HFFc6 (cell line): ENCODE results near the gene NXPH3. TPM values are rescaled to one million over a fixed set of nuclear protein-coding genes. Genes with fewer than 3 reads are reported as not detected.

ENCODE experiments used
- DNase-seq: peaks from one replicate; pipeline ENCODE4 v3.0.0-alpha.2; 2018
- H3K27ac Mint-ChIP-seq: 2 replicates; pipeline ENCODE4 v1.8.0; 2020; ENCODE audit warnings: mild to moderate bottlenecking, mixed read lengths
- H3K27me3 Mint-ChIP-seq: 2 replicates; pipeline ENCODE4 v1.8.0; 2021; ENCODE audit warnings: mild to moderate bottlenecking, moderate library complexity, mixed read lengths; ENCODE audit not compliant: insufficient read depth
- H3K36me3 Mint-ChIP-seq: 2 replicates; pipeline ENCODE4 v1.8.0; 2021; ENCODE audit warnings: low read depth, mixed read lengths
- H3K4me1 Mint-ChIP-seq: 2 replicates; pipeline ENCODE4 v1.8.0; 2020; ENCODE audit warnings: low read depth, mixed read lengths
- H3K4me3 Mint-ChIP-seq: 2 replicates; pipeline ENCODE4 v1.8.0; 2020; ENCODE audit warnings: mild to moderate bottlenecking, moderate library complexity, mixed read lengths
- H3K9me3 Mint-ChIP-seq: 2 replicates; pipeline ENCODE4 v1.8.0; 2020; ENCODE audit warnings: mild to moderate bottlenecking, mixed read lengths
- total RNA-seq, 6 experiments: library from RNA; stranded (reverse); fragmentation: NEBNext Ultra II Directional; extraction: Animal tissue kit (Norgen Biotek cat#: 25700); gene quantifications; 2 replicates in 1 of 6; 3 replicates in 5 of 6; pipeline ENCODE4 v1.2.3, GENCODE V29; 2021
- TF ChIP-seq, protein P1 (sequence below): fragments of 200-600 bp; sonication (generic); IDR thresholded peaks from 2 replicates; pipeline ENCODE4 v1.5.0; 2021; ENCODE audit warnings: antibody characterized with exemption, mild to moderate bottlenecking

Gene NXPH3
- total RNA-seq, 6 experiments from 2014 or later = 0.59 to 2.3 (median 1.5) TPM

DNA sequence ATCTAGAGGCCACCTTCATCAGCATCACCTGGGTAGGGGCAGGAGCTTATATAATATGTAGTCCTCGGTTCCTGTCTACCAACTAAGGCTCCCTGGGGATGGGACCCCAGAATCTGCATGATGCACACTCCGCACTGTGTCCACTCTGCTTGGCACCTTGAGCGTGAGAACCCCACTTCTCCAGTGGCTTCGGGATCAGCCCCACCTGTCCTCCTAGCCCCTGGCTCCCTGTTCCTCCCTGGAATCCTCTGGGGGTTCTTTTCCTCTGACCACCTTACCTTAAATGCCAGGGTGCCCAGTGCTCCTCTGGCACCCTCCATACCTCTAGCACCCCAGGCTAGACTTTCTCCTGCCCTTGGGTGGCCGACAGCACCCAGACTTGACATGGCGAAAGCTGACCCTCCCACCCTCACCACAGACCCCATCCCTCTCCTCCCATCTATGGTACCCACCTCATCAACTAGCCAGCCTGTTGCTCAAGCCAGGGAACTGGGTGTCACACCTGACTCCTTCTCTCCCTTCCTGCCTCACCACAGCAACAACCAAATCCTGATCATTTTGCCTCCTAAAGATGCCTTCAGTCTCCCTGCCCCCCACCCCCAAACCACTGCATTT, 2.8 kb upstream of the NXPH3 start:
- H3K4me1 Mint-ChIP-seq = peaks cover 28% of the 10 kb centered on the region
- no peaks in the 10 kb centered on the region for H3K9me3 Mint-ChIP-seq
- no peak for DNase-seq
- H3K4me3 Mint-ChIP-seq = no peak overlapping the region
- TF ChIP-seq, protein P1, sequence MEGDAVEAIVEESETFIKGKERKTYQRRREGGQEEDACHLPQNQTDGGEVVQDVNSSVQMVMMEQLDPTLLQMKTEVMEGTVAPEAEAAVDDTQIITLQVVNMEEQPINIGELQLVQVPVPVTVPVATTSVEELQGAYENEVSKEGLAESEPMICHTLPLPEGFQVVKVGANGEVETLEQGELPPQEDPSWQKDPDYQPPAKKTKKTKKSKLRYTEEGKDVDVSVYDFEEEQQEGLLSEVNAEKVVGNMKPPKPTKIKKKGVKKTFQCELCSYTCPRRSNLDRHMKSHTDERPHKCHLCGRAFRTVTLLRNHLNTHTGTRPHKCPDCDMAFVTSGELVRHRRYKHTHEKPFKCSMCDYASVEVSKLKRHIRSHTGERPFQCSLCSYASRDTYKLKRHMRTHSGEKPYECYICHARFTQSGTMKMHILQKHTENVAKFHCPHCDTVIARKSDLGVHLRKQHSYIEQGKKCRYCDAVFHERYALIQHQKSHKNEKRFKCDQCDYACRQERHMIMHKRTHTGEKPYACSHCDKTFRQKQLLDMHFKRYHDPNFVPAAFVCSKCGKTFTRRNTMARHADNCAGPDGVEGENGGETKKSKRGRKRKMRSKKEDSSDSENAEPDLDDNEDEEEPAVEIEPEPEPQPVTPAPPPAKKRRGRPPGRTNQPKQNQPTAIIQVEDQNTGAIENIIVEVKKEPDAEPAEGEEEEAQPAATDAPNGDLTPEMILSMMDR = no peak
- no peak overlapping the region for H3K27ac Mint-ChIP-seq
- H3K27me3 Mint-ChIP-seq = peaks cover 15% of the 10 kb centered on the region
- H3K36me3 Mint-ChIP-seq = no peaks in the 10 kb centered on the region

DNA sequence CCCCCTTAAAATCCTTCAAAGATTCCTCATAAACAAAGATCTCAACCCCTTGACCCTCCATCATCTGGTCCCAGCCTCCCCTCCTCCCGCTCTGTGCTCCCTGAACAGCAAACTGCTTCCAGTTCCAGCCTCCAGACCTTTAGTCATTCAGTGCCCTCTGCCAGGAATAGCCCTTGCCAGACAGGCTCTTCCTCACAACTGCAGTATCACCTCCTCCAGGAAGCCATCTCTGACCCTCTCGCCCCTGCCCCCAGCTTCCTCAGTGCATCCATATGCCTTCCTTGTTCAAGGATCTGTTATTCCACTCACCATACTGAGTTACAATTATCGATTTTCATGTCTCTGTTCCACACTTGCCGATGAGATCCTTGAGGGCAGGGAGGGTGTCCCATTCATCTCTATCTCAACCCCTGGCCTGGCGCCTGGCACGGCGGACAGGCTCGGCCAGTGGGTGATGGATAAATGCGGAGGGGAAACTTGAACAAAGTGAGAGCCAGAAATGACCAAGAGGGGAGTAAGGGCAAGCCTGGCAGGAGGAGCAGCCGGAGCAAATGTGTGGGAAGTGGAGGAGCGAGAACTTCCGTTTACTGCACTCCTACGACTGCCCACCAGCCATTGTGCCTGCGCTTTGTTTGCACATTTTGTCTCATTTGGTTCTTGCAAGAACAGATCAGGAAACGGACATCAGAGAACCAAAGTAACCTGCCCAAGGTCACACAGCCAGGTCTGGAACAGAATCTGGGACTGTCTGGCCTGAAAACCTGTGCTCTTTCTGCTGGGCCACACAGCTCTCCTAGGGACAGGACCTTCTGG, 2.0 kb upstream of the NXPH3 start:
- no peak for DNase-seq
- peaks cover 22% of the 10 kb centered on the region for H3K4me1 Mint-ChIP-seq

DNA sequence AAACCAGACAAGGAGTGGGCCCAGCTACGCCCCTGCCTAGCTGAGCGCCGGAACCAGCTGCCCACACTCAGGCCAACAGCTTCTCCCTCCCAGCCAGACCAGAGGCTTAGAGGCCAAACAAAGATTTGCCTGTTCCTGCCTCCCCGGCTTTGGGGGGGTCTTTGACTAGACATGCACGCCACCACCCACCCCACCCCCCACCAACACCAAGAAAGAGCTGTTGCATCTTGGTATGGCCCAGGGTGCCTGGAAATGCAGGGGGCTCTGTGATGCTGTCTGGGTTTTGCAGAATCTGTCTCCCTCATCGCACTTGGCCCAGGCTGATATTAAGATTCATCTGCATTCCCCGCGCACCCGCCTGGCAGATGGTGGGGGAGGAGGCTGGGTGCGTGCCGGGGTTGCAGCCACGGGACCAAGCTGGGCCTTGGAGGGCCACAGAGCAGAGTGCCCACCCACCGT, 1.3 kb upstream of the NXPH3 start:
- no peak for DNase-seq
- TF ChIP-seq, protein P1 = no peak
- H3K4me1 Mint-ChIP-seq = peaks cover 22% of the 10 kb centered on the region
- peaks cover 15% of the 10 kb centered on the region for H3K27me3 Mint-ChIP-seq
- H3K4me3 Mint-ChIP-seq = no peak overlapping the region
- no peaks in the 10 kb centered on the region for H3K9me3 Mint-ChIP-seq
- H3K27ac Mint-ChIP-seq = no peak overlapping the region
- no peaks in the 10 kb centered on the region for H3K36me3 Mint-ChIP-seq

More for the DNA sequence above, 2.0 kb upstream of the NXPH3 start:
- no peak overlapping the region for H3K4me3 Mint-ChIP-seq
- no peak overlapping the region for H3K27ac Mint-ChIP-seq
- H3K9me3 Mint-ChIP-seq = no peaks in the 10 kb centered on the region
- TF ChIP-seq, protein P1 = no peak
- peaks cover 15% of the 10 kb centered on the region for H3K27me3 Mint-ChIP-seq
- no peaks in the 10 kb centered on the region for H3K36me3 Mint-ChIP-seq

DNA sequence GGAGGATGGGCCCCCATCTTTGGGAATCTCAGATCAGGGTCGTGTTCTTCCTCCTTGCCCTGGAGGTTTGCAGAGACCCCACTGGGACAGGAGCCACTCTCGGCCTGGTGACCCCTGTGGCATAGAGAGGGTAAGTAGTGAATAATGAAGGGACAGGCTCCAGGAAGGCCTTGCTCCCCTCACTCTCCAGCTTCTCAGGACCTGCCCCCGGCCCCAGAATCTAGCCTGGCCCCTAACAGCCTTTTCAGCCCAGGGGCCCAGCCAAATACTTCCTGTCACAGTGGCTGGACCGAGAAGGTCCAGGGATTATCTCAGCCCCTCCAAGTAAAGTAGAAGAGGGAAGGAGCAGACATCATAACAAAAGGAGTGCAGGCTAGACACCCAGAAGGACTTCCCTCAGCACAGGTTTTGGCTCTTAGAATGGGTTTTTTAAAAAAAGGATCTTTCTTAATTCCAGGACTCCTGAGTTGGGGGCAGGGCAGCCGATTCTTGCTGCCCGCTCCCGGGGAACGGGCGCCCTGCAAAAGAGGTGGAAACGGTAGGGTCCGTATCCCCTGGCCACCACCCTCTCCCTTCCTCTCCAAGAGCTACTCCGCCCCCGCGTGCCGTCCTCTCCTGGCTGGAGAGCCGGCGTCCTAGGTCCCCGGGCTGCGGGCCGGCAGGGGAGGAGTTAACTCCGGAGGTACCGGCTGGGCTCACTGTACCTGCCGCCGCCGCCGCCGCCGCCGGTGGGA, 559 bp upstream of the NXPH3 start:
- H3K9me3 Mint-ChIP-seq = no peaks in the 10 kb centered on the region
- peaks cover 17% of the 10 kb centered on the region for H3K27me3 Mint-ChIP-seq
- DNase-seq = no peak
- no peak overlapping the region for H3K27ac Mint-ChIP-seq
- TF ChIP-seq, protein P1 = no peak
- H3K36me3 Mint-ChIP-seq = no peaks in the 10 kb centered on the region
- peaks cover 22% of the 10 kb centered on the region for H3K4me1 Mint-ChIP-seq
- peak overlapping the region; percentile 21 for H3K4me3 Mint-ChIP-seq

DNA sequence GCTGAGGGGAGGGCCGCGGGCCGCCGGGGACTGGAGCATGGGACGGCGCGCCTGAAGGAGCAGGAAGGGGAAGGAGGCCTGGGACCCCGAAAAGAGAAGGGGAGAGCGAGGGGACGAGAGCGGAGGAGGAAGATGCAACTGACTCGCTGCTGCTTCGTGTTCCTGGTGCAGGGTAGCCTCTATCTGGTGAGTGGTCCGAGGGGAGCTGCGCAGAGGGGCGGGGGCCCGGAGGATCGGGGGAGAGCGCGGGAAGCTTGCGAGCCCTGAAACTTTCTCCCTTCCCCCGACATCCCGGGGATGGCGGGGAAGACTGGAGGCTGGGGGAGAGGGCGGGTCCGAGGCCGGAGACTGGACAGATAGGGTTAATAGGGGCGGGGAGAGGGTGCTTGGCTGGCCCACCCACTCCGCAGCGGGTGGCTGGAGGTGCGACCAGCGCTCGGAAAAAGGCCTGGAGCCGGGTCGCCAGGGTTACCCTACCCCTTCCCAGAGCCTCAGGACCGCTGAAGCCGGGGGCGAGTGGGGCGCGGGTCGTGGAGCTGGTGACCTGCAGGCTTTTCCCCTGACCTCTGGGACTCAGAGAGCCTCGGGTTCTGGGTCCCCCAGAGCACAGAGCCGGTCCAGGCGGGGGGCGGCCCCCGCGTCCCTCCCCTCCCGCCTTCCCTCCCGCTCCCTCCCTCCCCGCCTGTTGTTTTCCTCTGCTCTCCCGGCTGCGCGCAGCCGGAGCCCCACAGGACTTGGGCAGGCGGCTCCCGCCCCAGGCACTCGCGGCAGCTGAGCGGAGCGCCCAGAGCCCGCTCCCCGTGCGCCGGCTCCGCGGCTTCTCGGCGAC, 631 bp downstream of the NXPH3 start:
- peaks cover 22% of the 10 kb centered on the region for H3K4me1 Mint-ChIP-seq
- DNase-seq = no peak
- H3K36me3 Mint-ChIP-seq = no peaks in the 10 kb centered on the region
- H3K9me3 Mint-ChIP-seq = no peaks in the 10 kb centered on the region
- H3K4me3 Mint-ChIP-seq = peak overlapping the region; percentile 87
- TF ChIP-seq, protein P1 = no peak
- H3K27me3 Mint-ChIP-seq = peaks cover 17% of the 10 kb centered on the region
- H3K27ac Mint-ChIP-seq = no peak overlapping the region
